T follicular helper cell (primary cell): ENCODE measurements around the gene COL8A1.

Experiments used
- DNase-seq: peaks from one replicate; pipeline ENCODE4 v3.0.0-alpha.2; 2020; ENCODE audit warnings: low read depth

COL8A1 gene

DNA sequence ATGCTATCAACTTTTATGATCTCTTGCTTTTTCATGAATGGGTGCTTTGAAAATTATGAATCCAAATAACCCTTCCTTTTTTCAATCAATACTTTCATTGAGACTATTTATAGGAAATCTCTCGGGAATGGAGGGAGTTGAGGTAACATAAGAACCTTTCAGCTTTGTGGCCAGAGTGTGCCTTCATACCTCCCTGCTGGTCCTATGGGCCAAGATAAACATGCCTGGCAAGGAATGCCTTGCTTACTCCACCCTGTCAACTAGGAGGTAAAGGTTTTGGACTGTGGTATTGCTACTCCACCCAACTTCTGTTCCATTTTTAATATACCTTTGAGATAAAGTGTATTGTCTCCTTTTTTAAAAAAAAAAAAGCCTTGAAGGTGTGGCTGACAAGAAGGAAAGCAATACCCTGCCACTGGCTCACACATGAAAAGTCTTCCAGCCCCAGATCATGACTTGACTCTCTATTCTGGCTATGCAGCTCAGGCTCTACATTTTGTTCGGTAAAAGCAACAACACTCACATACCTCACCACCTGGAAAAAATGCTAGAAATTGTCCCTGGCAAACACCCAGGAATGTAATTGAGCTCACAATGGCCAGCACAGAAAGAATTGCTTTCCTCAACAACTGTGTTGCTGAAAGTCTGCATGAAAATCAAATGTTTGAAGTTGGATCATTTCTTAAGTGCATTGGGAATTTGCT is 35.8 kb downstream of the COL8A1 start:
- DNase-seq = no peak

DNA sequence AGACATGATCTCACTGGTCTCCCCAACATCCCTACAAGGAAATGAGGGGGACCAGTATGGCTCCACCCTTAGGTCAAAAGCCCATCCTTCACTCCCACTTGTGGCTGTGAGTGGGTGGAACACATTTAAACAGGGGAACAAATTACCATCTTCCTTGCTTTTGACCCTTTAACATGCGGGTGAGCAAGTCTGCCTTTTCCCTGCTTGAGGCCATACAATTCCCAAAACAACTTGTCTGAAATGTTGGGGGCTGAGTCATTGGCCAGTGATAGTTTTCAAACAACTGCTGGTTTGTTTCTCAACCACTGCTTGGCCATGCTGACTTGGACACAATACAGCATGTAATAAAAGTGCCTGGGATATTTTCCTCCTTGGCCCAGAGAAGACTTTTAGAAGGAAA is 39.6 kb downstream of the COL8A1 start:
- no peak for DNase-seq

DNA sequence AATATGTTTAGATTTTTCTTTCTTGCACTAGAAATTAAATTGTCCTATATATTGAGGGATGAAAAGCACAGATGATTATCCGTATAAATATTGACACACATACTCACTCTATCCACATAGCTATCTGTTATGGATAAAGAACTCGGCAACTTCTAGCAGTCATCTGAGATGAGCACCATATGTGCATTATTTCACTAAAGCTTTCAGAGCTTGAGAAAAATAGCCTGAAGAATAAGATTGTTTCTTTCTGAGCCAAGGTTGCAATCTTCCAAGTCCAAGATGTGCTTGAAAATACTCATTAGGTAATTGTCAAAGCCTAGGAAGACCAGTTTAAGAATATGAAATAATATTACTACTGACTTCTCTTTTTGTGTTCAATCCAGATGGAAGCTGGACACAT is 40.5 kb downstream of the COL8A1 start:
- no peak for DNase-seq

DNA sequence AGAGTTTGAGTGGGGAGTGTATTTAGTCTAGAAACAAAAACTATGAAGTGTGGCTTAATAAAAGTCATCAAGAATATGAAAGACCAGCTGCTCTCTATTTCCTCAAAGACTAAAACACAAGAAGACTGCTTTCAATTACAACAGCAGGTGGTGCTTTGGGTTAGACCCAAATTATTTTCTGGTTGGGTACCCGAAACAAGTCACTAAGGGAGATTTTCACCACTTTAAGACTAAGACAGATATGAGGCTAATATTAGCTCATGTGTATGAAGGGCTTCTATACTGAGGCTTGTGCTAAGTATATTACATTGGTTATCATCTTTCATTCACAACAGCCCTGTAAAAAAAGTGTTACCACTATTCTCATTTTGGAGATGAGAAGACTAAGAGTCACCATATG is 43.1 kb downstream of the COL8A1 start:
- no peak for DNase-seq

DNA sequence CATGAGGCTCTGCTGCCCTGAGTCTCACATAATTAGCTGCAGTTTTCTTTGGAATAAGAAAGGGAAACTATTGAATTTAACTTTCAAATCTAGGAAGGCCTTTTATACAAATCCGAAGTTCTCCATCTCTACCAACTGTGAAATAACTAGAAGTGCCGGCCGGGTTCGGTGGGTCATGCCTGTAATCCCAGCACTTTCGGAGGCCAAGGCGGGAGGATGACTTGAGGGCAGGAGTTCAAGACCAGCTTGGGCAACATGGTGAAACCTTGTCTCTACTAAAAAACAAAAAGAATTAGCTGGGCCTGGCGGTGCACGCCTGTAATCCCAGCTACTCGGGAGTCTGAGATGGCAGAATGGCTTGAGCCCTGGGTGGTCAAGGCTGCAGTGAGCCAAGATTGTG is 43.6 kb downstream of the COL8A1 start:
- no peak for DNase-seq

DNA sequence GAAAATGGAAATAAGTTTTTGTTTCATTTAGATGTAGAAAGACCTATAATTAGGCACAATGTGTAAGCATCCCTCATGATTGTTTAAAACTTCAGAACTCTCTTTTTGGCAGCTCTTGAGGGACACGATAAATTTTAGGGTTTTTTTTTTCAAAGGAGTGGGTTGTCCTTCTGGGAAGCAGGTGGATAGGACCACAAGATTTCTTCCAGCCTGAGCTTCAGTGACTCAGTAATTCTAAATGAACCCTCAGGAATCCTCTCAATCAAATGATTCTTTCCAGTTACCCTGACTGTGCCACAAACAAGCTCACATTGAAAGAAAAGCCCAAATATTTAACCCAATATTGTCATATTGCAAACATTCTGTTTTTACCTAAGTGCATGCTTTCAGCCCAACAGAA is 45.1 kb downstream of the COL8A1 start:
- no peak for DNase-seq

DNA sequence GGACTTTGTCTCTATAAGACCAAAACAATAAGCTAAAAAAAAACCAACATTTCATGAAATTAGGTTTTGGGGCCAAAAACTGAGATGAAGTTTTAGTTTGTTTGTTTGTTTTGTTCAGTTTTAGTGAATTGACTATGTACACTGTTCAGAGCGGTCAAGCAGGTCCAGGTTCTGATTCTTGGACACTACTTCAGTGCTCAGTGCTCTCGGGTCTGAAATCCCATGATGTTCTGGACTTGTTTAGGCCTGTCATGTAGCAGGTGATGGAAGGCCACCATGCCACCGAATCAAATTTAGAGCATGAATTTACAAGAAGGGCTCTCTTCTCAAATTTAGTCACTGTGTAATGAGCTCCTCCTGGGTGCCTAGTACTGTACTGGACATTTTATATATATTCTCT is 45.5 kb downstream of the COL8A1 start:
- DNase-seq = no peak

DNA sequence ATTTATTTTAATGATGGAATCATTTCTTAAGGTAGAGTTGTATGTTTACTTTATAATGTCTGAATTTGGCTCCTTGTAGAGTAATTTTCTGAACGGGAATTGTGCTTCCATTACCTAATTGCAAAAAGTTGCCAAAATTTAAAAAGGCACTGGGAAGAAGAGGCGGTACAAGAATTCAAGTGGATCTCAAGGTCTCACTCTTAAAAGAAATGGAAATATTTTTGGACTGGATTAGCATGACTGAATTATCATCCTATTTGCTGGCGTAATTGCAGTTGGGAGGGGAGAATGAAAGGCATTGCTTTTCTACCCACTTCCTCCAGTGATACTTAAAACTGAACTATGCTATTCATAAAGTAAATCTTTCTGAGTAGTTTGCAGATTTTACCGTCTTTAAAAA is 46.2 kb downstream of the COL8A1 start:
- DNase-seq = no peak

DNA sequence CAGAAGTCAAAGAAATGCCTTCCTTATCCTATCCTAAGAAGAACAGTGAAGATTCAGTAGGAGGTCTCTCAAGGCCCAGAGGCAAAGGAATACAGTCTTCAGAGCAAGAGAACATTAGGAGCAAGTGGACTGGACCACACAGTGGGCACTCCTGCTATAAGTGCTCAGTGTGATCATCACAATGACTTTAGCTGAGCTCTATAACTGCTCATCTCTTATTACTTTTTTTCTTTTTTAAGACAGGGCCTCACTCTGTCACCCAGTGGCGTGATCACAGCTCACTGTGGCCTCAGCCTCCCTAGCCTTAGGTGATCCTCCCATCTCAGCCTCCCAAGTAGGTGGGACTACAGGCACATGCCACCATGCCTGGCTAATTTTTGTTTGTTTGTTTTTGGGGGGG is 48.1 kb downstream of the COL8A1 start:
- no peak for DNase-seq

DNA sequence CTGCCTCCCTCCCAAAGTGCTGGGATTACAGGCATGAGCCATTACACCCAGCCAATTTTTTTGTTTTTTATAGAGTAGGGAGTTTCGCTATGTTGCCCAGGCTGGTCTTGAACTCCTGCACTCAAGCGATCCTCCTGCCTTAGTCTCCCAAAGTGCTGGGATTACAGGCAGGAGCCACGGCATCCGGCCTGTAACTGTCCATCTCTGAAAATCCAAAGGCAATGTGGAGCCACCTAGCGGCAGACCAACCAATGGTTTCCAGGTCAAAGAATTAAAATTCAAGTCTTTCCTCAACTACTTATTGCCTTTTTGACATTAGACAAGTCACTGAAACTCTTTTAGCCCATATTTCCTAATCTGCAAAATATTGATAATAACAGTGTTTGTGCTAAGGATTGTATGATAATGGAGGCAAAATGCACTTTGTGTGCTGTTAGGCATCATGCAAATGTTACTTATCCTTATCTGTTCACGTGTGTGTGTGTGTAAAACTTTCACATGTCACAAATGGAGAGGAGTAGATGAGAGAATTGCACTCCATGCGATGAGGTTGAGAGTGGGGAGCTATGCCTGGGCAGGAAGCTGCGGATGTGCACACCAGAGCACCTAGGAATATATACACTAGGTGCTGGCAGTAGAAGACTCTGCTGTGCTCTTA is 48.7 kb downstream of the COL8A1 start:
- no peak for DNase-seq

DNA sequence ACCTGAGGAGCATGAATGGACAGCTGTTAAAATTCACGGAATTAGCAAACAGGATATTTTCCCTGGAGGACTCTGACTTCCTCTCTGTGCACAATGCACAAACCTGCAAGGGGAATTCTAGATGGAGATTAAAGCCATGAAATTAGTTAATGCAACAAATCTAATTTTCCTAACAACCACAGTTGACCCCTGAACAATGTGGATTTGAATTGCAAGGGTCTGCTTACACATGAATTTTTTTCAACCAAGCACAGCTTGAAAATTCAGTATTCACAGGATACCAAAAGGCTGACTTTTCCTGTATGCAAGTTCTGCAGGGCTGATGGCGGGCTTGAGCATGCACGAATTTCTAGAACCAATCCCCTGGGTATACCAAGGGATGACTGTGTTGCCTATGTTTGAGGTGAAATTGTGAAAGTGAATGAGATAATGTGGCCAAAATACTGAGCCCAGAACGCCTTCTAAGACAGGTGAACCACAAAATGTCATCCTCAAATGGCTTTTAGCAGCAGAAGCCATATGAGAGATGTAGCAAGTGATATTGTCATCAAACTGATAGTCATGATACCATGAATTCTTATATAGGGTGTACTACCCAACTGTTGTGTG is 52.5 kb downstream of the COL8A1 start:
- no peak for DNase-seq

DNA sequence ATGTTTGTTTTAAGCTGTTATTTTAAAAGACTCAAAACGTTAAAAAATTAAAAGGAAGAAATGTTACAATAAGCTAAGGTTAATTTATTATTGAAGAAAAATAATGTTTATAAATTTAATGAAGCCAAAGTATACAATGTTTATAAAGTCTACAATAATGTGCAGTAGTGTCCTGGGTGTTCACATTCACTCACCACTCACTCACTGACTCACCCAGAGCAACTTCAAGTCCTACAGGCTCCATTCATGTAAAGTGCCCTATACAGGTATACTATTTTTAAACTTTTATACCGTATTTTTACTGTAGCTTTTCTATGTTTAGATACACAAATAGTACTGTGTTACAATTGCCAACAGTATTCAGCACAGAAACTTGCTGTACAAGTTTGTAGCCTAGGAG is 55.2 kb downstream of the COL8A1 start:
- DNase-seq = no peak

DNA sequence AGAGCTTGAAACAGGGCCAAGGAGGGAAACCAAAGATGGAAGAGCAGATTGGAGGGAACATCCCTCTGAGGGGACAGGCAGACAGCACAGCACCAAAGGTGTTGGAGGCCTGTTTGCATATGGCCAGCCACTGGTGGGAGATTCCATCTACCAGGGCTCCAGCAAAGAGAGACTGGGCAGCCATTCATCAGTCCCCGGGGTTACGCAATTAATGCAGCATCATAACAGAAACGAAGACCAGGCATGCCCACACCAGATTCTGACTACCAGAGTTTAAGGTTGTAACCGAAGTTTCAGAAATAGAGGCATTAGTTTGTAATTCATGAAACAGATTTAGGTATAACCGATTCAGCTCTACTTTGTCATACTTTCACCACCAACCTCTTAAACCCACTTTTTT is 58.1 kb downstream of the COL8A1 start:
- DNase-seq = no peak

DNA sequence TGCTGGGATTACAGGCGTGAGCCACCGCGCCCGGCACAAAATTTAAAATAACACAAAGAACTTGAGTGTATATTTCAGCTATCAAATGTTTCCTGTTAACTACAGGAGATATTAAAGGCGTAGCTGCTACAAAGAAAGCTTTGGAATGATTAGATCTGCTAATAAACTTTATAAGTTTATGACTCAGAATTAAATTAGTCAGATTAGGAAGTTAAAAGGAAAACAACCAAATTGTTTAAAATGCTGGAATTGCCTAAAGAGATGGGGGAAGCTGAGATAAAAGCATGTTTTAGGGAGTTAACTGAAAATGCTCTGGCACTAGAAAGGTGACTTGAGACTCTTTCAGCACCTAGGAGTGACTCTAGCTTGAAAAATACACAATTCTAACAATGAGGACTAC is 58.9 kb downstream of the COL8A1 start:
- no peak for DNase-seq

DNA sequence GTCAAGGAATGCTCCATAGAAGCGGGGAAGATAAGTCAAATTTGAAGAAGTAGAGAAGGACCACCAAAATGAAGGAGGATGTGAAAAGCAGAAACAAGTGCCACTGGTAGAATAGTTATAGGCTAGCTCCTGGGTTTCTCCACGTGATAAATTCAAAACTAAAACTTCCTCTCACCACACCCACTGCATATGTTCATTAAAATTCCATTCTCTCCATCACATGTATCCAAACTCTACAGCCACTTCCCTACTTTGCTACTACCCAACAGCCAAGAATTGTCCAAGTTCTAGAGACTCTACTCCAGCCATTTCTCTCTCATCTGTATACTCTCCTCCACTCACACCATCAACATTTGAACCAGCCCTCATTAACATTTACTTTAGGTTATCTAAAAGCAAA is 60.5 kb downstream of the COL8A1 start:
- DNase-seq = no peak

DNA sequence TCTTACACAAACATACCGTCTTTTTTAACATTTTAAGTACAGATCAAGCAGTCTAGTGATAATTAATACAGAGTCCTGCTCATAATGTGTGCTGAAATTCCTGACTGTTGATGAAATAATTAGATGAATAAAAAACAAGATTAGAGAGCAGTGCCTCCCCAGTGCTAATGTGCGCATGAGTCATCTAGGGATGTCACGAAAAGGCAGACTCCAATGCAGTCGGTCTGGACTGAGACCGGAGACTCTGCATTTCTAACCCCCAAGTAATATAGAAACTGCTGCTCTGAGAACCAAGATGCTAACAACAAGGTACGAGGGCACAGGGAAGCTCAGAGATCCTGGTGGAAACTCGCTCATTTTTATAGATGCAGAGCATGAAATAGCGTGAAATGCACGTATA is 61.4 kb downstream of the COL8A1 start:
- DNase-seq = no peak

DNA sequence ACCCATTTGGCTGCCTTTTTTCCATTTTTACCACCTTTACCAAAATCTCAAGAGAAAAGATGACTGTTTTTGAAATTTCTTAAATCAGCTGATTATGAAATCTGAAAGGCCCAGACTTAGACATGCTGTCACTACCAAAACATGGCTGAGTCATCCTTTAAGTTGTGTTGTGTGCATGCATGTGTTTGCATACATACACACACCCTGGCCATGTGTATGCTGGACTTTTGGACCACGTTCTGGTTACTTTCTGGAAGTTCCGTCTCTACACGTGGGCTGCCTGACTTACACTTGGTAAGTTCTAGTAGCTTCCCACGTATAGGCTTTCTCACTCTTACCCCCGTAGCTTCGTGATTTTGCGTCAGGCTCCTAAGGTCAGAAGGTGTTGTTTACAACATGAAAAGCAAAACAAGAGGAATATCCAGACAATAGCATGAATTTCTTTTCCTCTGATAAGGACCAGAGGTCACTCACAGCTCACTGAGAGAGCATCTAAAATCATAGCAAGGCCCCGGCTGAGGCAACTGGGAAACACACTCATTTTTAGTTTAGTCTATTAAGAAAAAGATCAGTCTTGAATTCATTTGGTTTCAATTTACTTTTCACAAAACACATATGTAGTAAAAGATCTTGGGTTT is 62.4 kb downstream of the COL8A1 start:
- DNase-seq = no peak

DNA sequence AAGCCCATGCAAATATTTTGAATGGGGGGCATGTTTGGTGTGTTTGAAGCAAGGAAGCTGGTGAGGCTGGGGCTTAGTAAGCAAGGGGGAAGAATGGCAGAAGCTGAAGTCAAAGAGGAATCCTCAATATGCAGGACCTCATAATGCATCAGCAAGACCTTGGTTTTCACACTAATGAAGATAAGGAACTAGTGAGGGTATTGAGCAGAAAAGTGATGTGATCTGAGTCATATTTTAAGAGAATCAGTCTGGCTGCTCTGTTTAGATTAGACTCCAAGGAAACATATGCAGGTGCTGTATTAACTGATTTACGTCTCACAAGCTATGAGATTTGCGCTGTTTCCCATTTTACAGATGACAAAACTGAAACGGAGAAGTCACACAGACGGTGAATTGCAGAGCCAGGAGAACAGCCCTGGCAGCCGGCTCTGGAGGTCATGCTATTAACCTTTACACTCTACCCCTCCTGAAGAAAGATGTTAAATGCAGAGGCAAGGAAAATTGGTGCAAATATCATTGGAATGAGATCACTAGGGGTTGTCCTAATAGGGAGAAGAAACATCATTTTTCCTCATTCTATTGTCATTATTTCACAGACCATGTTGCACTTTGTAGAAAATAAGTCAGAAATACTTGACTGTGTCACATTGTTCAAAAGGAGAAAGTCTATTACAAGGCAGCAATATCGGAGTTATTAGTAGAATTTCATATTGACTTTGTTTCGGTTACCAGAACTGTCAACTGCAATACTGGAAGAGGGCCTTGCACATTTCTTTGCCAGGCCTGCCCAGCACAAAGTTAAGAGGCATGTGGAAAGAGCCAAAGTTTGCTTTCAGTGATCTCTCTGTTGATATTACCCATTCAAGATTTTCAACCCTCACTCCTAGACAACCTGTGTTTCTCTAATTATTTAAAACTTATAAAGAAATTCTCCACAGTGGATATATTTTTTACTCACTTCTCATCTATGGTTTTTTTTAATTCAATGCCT is 64.9 kb downstream of the COL8A1 start:
- DNase-seq = no peak

DNA sequence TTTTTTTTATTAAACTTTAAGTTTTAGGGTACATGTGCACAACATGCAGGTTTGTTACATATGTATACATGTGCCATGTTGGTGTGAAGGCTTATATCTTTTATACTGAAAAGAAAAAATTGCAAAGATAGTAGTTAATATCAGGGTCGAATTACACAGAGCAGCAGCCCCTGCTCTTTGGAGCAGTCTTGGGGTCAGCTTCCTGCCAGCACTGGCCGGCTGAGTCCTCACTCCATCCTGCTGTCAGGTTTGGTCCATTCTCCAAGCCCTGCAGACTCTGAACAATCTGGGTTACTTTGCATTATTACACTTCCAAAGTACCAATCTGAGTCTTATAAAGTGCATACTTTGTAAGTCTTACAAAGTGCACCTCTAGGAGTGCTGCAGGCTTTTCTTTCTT is 66.0 kb downstream of the COL8A1 start:
- no peak for DNase-seq

DNA sequence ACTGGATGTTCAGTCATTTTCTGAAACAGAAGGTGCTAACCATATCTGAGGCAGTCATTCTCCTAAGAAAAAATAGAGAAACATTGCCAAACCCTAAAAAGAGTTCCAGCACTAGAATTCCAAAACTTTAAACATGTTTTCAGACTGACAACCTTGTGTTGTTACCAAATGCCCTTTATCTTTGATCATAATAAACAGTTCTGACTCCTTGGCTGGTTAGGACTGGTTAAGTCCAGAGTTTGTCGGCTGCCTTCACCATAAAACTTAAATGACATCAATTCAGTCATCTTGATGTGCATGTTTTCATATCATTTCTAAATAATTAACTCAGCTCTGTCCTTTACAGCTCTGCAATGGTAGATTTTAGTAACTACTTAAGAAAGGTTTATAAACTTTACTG is 68.0 kb downstream of the COL8A1 start:
- no peak for DNase-seq

DNA sequence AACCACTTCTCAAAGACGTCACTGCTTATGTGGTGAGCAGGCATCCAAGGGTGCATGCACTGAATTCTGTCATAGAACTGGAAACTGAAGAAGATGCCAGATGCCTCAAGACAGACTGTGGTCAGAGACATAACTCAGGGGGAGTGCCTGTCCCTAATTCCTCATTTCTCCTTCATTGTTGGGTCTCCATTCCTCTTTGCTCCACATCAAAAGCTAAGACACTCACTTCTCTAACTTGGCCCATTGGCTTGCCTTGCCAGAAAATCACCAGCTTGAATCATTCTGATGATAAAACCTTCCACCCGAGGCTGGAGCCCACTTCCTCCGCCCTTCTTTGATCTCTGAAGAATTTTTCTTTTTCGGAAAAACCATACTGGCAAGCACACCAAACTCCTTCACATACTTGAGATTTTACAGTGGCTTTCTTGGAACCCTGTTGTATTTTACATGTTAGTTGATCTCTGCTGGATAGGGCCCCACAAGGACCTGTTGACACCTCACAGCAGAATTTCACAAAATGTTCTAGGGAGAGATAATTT is 69.9 kb downstream of the COL8A1 start:
- DNase-seq = no peak

DNA sequence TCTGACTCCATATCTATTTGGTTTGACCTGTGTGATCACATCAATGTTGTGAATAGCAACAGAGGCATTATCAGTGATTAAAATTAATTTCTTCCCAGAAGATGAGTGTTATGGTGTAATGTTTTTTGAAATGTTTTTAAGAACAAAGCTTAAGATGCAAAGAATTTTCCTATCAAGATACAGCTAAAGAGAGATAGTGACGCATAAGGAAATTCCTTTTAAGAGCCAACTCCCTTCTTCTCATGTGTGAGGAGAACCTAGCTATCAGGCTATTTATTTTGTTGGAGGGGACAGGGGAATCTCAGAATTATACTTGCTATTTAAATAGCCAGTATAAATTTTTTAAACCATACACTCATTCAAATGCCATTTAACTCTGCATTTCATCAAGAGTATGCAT is 71.3 kb downstream of the COL8A1 start:
- no peak for DNase-seq
